PFSK-1 (cell line): ENCODE results near the gene LANCL1.

Experiments
- FOXP2 ChIP-seq: optimal IDR thresholded peaks from 2 replicates; pipeline ENCODE3; 2011; ENCODE audit warnings: borderline replicate concordance, control low read depth, inconsistent platforms; ENCODE audit not compliant: insufficient read depth; ENCODE audit errors: extremely low read length, extremely low read depth
- POLR2AphosphoS5 ChIP-seq: IDR thresholded peaks from 2 replicates; pipeline ENCODE4 v1.6.1; 2012; ENCODE audit warnings: low read depth, mild to moderate bottlenecking, control low read depth, low read length, moderate library complexity
- REST ChIP-seq, 2 experiments: IDR thresholded peaks; 2 replicates each; pipeline versions ENCODE4 v1.6.1 to v1.8.0; 2011 to 2012; ENCODE audit warnings: low read depth in 2 of 2, low read length in 2 of 2, control low read depth in 1 of 2, inconsistent platforms in 1 of 2, mild to moderate bottlenecking in 1 of 2, moderate library complexity in 1 of 2; ENCODE audit not compliant: insufficient read depth in 1 of 2
- SIN3A ChIP-seq: IDR thresholded peaks from 2 replicates; pipeline ENCODE4 v1.6.1; 2012; ENCODE audit warnings: mild to moderate bottlenecking, low read length, moderate library complexity, borderline replicate concordance; ENCODE audit not compliant: insufficient read depth
- TAF1 ChIP-seq: IDR thresholded peaks from 2 replicates; pipeline ENCODE4 v1.6.1; 2012; ENCODE audit warnings: low read length, control low read depth, borderline replicate concordance; ENCODE audit not compliant: insufficient read depth

The LANCL1 gene

GRCh38 chr2:210459407-210459806, 17.2 kb downstream of the LANCL1 start:
- TF ChIP-seq FOXP2 (no peak), TAF1 (no peak), POLR2AphosphoS5 (no peak), REST (IDR thresholded peaks at IDR 0.05; ENCODE audit: insufficient read depth in 1 of 2, low read depth in 2 of 2, low read length in 2 of 2) (no peak), SIN3A (no peak)

- TF ChIP-seq SIN3A (no peak), FOXP2 (no peak), TAF1 (no peak), POLR2AphosphoS5 (no peak), REST (IDR thresholded peaks at IDR 0.05; ENCODE audit: insufficient read depth in 1 of 2, low read depth in 2 of 2, low read length in 2 of 2) (no peak)
Observed at GRCh38 chr2:210458395-210458794, 18.2 kb downstream of the LANCL1 start.

GRCh38 chr2:210456571-210456970, 20.0 kb downstream of the LANCL1 start:
- TF ChIP-seq FOXP2 (no peak), TAF1 (no peak), POLR2AphosphoS5 (no peak), REST (IDR thresholded peaks at IDR 0.05; ENCODE audit: insufficient read depth in 1 of 2, low read depth in 2 of 2, low read length in 2 of 2) (no peak), SIN3A (no peak)

- no peak for TF ChIP-seq POLR2AphosphoS5
- TF ChIP-seq FOXP2, result no peak
- no peak for TF ChIP-seq SIN3A
- no peak for TF ChIP-seq REST (IDR thresholded peaks at IDR 0.05; ENCODE audit: insufficient read depth in 1 of 2, low read depth in 2 of 2, low read length in 2 of 2)
- TF ChIP-seq TAF1, result no peak
Observed at GRCh38 chr2:210454336-210454735, 22.2 kb downstream of the LANCL1 start.

- TF ChIP-seq POLR2AphosphoS5 (no peak), FOXP2 (no peak), REST (IDR thresholded peaks at IDR 0.05; ENCODE audit: insufficient read depth in 1 of 2, low read depth in 2 of 2, low read length in 2 of 2) (no peak), TAF1 (no peak), SIN3A (no peak)
Observed at GRCh38 chr2:210452194-210452593, 24.4 kb downstream of the LANCL1 start.
